HCT116 (cell line): ENCODE measurements around the gene NTMT2. TPM values are rescaled to one million over a fixed set of nuclear protein-coding genes. Genes with fewer than 3 reads are reported as not detected.

Source experiments
- ATAC-seq: fragments of 200-7000 bp; cut with Tn5 transposase; 2 replicates; pipeline ENCODE4 v1.9.1; 2020; ENCODE audit warnings: mild to moderate bottlenecking, moderate library complexity
- BruUV-seq: library from RNA; stranded (reverse); fragments of 400-500 nt; replicated peaks from 2 replicates; lab custom pipeline; 2021; lab: Mats Ljungman, UMichigan
- CTCF ChIA-PET: fragments of 300-600 bp; sonication (Branson Sonifier 250); formaldehyde crosslinking; loops from one replicate; lab custom pipeline; 2021; ENCODE audit warnings: antibody characterized with exemption; lab: Charles Lee
- POLR2A ChIA-PET: fragments of 300-600, 350-600 bp; sonication (Branson Sonifier 250); formaldehyde crosslinking; loops from one replicate; lab custom pipeline; 2021; ENCODE audit warnings: antibody characterized with exemption; lab: Charles Lee
- RAD21 ChIA-PET, 2 experiments: fragments of 300-600 bp; sonication (Branson Sonifier 250); formaldehyde crosslinking; loops; one replicate each; lab custom pipeline; 2023; ENCODE audit warnings: low total read pairs in 2 of 2; ENCODE audit not compliant: uncharacterized antibody in 2 of 2, unreplicated experiment in 2 of 2, low non-redundant PET in 1 of 2; lab: Charles Lee
- DNase-seq: peaks from one replicate; pipeline ENCODE4 v3.0.0-alpha.2; 2010; ENCODE audit warnings: low read depth, low spot score
- H2AFZ ChIP-seq: fragments of 200-600 bp; shearing (Covaris generic), sonication (generic); 2 replicates; pipeline ENCODE4 v1.6.1; 2017; ENCODE audit warnings: low read depth, mixed run types, mixed read lengths, antibody characterized with exemption, low read length; ENCODE audit not compliant: poor library complexity, severe bottlenecking
- H3K27ac ChIP-seq: 2 replicates; pipeline ENCODE4 v1.5.1; 2012; ENCODE audit warnings: low read depth, low read length
- H3K27me3 ChIP-seq: fragments of 200-600 bp; sonication (generic); 2 replicates; pipeline ENCODE4 v1.6.1; 2016; ENCODE audit warnings: mixed run types, low read length, mixed read lengths; ENCODE audit not compliant: insufficient read depth
- H3K36me3 ChIP-seq, 2 experiments: fragments of 200-500 bp in 1 of 2; fragments of 200-600 bp in 1 of 2; sonication (Bioruptor generic) in 1 of 2; sonication (generic) in 1 of 2; 2 replicates each; pipeline versions ENCODE4 v1.5.1 to v1.6.1; 2014 to 2016; ENCODE audit warnings: low read length in 2 of 2, inconsistent platforms in 1 of 2, mixed read lengths in 1 of 2, mixed run types in 1 of 2; ENCODE audit not compliant: insufficient read depth in 2 of 2, control insufficient read depth in 1 of 2
- H3K4me1 ChIP-seq, 2 experiments: fragments of 200-600 bp in 1 of 2; sonication (generic) in 1 of 2; 2 replicates each; pipeline versions ENCODE4 v1.5.1 to v1.6.1; 2012 to 2017; ENCODE audit warnings: low read length in 2 of 2, inconsistent platforms in 1 of 2, mild to moderate bottlenecking in 1 of 2, mixed read lengths in 1 of 2, mixed run types in 1 of 2, moderate library complexity in 1 of 2; ENCODE audit not compliant: insufficient read depth in 2 of 2, control insufficient read depth in 1 of 2
- H3K4me2 ChIP-seq: fragments of 200-600 bp; sonication (generic); 2 replicates; pipeline ENCODE4 v1.6.1; 2017; ENCODE audit warnings: mixed run types, low read length, mixed read lengths
- H3K4me3 ChIP-seq, 2 experiments: fragments of 200-600 bp in 1 of 2; sonication (generic) in 1 of 2; replicated peaks in 1 of 2; 2 replicates each; pipeline ENCODE4 v1.5.1; 2011 to 2016; ENCODE audit warnings: low read length in 2 of 2, control low read depth in 1 of 2, low read depth in 1 of 2, mild to moderate bottlenecking in 1 of 2, mixed read lengths in 1 of 2, mixed run types in 1 of 2
- H3K79me2 ChIP-seq: fragments of 200-600 bp; sonication (generic); 2 replicates; pipeline ENCODE4 v1.6.1; 2017; ENCODE audit warnings: mild to moderate bottlenecking, mixed run types, low read length, moderate library complexity, mixed read lengths; ENCODE audit not compliant: insufficient read depth
- H3K9ac ChIP-seq: fragments of 200-600 bp; sonication (generic); 2 replicates; pipeline ENCODE4 v1.6.1; 2016; ENCODE audit warnings: low read length, mixed read lengths
- H3K9me2 ChIP-seq: fragments of 200-600 bp; sonication (generic), shearing (Covaris generic); 2 replicates; pipeline ENCODE4 v1.6.1; 2017; ENCODE audit warnings: mixed run types, mild to moderate bottlenecking, moderate library complexity; ENCODE audit not compliant: insufficient read depth
- H3K9me3 ChIP-seq, 2 experiments: fragments of 200-500 bp in 1 of 2; fragments of 200-600 bp in 1 of 2; sonication (Bioruptor generic) in 1 of 2; sonication (generic) in 1 of 2; 2 replicates each; pipeline ENCODE4 v1.6.1; 2014 to 2017; ENCODE audit warnings: low read length in 2 of 2, mixed read lengths in 2 of 2, inconsistent platforms in 1 of 2, low read depth in 1 of 2, mild to moderate bottlenecking in 1 of 2, mixed run types in 1 of 2, moderate library complexity in 1 of 2; ENCODE audit not compliant: control insufficient read depth in 1 of 2, insufficient read depth in 1 of 2
- H4K20me1 ChIP-seq: fragments of 200-600 bp; sonication (generic), shearing (Covaris generic); 2 replicates; pipeline ENCODE4 v1.6.1; 2017; ENCODE audit warnings: mixed run types, mild to moderate bottlenecking, moderate library complexity; ENCODE audit not compliant: insufficient read depth
- CBX3 ChIP-seq: IDR thresholded peaks from 2 replicates; pipeline ENCODE4 v1.6.1; 2012; ENCODE audit warnings: low read depth
- CEBPB ChIP-seq: IDR thresholded peaks from 2 replicates; pipeline ENCODE4 v1.6.1; 2012; ENCODE audit warnings: low read depth
- CTCF ChIP-seq, 3 experiments: fragments of 200-600 bp in 1 of 3; sonication (generic) in 1 of 3; IDR thresholded peaks in 2 of 3; conservative IDR thresholded peaks in 1 of 3; 2 replicates each; pipeline ENCODE4 v1.5.1; 2012 to 2017; ENCODE audit warnings: low read depth in 2 of 3, low read length in 2 of 3, antibody characterized with exemption in 1 of 3, borderline replicate concordance in 1 of 3, control low read depth in 1 of 3, mild to moderate bottlenecking in 1 of 3, mixed read lengths in 1 of 3, mixed run types in 1 of 3, moderate library complexity in 1 of 3; ENCODE audit not compliant: insufficient read depth in 1 of 3
- EGR1 ChIP-seq: IDR thresholded peaks from 2 replicates; pipeline ENCODE4 v1.6.1; 2012; ENCODE audit warnings: low read depth
- EZH2 ChIP-seq: fragments of 200-600 bp; sonication (generic); IDR thresholded peaks from 2 replicates; pipeline ENCODE4 v1.6.1; 2017; ENCODE audit warnings: antibody characterized with exemption, mixed run types
- JUND ChIP-seq: IDR thresholded peaks from 2 replicates; pipeline ENCODE4 v1.6.1; 2012
- POLR2AphosphoS5 ChIP-seq: IDR thresholded peaks from 2 replicates; pipeline ENCODE4 v1.6.1; 2011; ENCODE audit warnings: mild to moderate bottlenecking, low read depth, low read length, moderate library complexity
- RAD21 ChIP-seq: IDR thresholded peaks from 2 replicates; pipeline ENCODE4 v1.6.1; 2012; ENCODE audit warnings: low read depth, mild to moderate bottlenecking
- SIN3A ChIP-seq: IDR thresholded peaks from 2 replicates; pipeline ENCODE4 v1.6.1; 2012; ENCODE audit warnings: low read depth
- SP1 ChIP-seq: IDR thresholded peaks from 2 replicates; pipeline ENCODE4 v1.6.1; 2012; ENCODE audit warnings: low read depth
- TCF7L2 ChIP-seq: IDR thresholded peaks from 2 replicates; pipeline ENCODE4 v1.7.0; 2011; ENCODE audit warnings: borderline replicate concordance, inconsistent platforms; ENCODE audit not compliant: insufficient read depth, insufficient read length; ENCODE audit errors: extremely low read depth
- YY1 ChIP-seq: IDR thresholded peaks from 2 replicates; pipeline ENCODE4 v1.6.1; 2011; ENCODE audit warnings: low read length, low read depth, moderate library complexity, mild to moderate bottlenecking; ENCODE audit not compliant: insufficient replicate concordance; ENCODE audit errors: extremely low read depth
- ZBTB33 ChIP-seq: IDR thresholded peaks from 2 replicates; pipeline ENCODE4 v1.6.1; 2011; ENCODE audit warnings: mild to moderate bottlenecking, low read length, moderate library complexity; ENCODE audit not compliant: insufficient replicate concordance; ENCODE audit errors: extremely low read depth
- ZFX ChIP-seq: fragments of 450-650 bp; IDR thresholded peaks from 2 replicates; pipeline ENCODE4 v1.6.1; 2017
- ZNF274 ChIP-seq: fragments of 200-500 bp; sonication (Bioruptor generic); IDR thresholded peaks from 2 replicates; pipeline ENCODE4 v1.6.1; 2014; ENCODE audit warnings: mild to moderate bottlenecking, low read depth, low read length, inconsistent platforms
- intact Hi-C: fragments of 100-400 bp; cut with micrococcal nuclease; formaldehyde crosslinking; loops from 2 replicates; pipeline ENCODE4 v1.10.0; 2022
- total RNA-seq: library from RNA; stranded (reverse); gene quantifications from one replicate; pipeline ENCODE4 v1.2.1, GENCODE V29; 2021; ENCODE audit not compliant: unreplicated experiment

Gene NTMT2
- total RNA-seq, 1 experiment from 2014 or later: not detected

- ChIA-PET RAD21 (no interaction called here), CTCF (no interaction called here), POLR2A (no interaction called here)
- intact Hi-C loops: no loop called here
- Histone ChIP-seq H3K27me3 (no peaks in the 10 kb centered on the region), H3K27ac (no peak overlapping the region), H3K4me2 (no peak overlapping the region), H4K20me1 (no peaks in the 10 kb centered on the region), H3K4me1 (no peaks in the 10 kb centered on the region), H3K9ac (no peak overlapping the region), H3K36me3 (no peaks in the 10 kb centered on the region), H3K4me3 (no peak overlapping the region), H3K9me2 (no peaks in the 10 kb centered on the region), H3K9me3 (no peaks in the 10 kb centered on the region), H2AFZ (no peak overlapping the region), H3K79me2 (no peaks in the 10 kb centered on the region)
- no peak for DNase-seq
- TF ChIP-seq POLR2AphosphoS5 (no peak), ZBTB33 (no peak), TCF7L2 (no peak), CTCF (IDR thresholded peaks at IDR 0.05 in 2 of 3, conservative IDR thresholded peaks at IDR 0.05 in 1 of 3; ENCODE audit: borderline replicate concordance in 1 of 3, insufficient read depth in 1 of 3, low read depth in 2 of 3, low read length in 2 of 3) (no peak), ZFX (no peak), JUND (no peak), CBX3 (no peak), EZH2 (no peak), RAD21 (no peak), EGR1 (no peak), YY1 (no peak), SP1 (no peak), CEBPB (no peak), ZNF274 (no peak), SIN3A (no peak)
- no TSS peak for BruUV-seq
- ATAC-seq: no peak
These were observed 698 bp upstream of the NTMT2 start for GRCh38 chr1:170145061-170145460.
